Fibroblast of lung (primary cell): ENCODE data around the gene SERTAD2.

Source experiments
- EZH2 ChIP-seq: IDR thresholded peaks from 2 replicates; pipeline ENCODE4 v1.5.1; 2012; ENCODE audit warnings: low read length, control low read depth, mild to moderate bottlenecking; ENCODE audit errors: missing control alignments
- TF ChIP-seq, protein P1 (sequence below), 2 donors: IDR thresholded peaks in 1 of 2; conservative IDR thresholded peaks in 1 of 2; 1 replicate in 1 of 2; 2 replicates in 1 of 2; pipeline ENCODE4 v1.5.1; 2011 to 2012; ENCODE audit warnings: low read length in 2 of 2, control low read depth in 1 of 2, inconsistent platforms in 1 of 2, low read depth in 1 of 2, mild to moderate bottlenecking in 1 of 2

DNA sequence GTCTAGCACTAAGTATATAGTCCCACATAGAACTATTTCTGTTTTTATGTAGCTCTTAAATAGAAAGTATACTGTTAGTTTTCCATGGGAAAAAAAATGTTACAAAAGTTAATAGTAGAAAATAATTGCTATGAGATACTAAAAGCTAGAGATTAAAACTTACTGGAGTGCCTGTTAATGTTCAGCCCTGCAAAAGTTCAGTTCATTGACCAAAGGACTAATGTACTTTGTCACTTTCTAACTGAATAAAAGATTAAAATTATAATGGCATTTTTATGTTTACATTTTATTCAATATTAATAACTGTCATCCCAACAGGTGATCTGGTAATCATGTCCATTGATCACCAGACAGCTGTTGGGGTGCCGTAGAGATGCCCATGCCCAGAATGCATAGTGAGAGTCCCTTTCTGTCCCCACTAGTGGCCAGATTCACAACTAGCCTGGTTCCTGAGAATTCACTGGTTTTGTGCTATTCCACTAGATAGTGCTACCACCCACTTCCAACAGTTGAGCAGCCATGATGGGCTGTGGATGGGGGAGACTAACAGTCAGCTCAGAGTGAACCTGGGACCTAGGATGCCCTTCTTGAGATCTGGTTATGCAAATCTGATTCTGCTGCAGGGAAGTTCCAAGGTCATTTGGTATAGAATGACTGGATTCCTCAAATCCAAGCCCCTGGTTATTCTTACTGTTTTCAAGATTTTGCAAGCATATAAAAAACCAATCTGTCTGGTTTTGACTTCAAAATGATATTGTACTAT, 71.8 kb downstream of the SERTAD2 start:
- TF ChIP-seq, protein P1, sequence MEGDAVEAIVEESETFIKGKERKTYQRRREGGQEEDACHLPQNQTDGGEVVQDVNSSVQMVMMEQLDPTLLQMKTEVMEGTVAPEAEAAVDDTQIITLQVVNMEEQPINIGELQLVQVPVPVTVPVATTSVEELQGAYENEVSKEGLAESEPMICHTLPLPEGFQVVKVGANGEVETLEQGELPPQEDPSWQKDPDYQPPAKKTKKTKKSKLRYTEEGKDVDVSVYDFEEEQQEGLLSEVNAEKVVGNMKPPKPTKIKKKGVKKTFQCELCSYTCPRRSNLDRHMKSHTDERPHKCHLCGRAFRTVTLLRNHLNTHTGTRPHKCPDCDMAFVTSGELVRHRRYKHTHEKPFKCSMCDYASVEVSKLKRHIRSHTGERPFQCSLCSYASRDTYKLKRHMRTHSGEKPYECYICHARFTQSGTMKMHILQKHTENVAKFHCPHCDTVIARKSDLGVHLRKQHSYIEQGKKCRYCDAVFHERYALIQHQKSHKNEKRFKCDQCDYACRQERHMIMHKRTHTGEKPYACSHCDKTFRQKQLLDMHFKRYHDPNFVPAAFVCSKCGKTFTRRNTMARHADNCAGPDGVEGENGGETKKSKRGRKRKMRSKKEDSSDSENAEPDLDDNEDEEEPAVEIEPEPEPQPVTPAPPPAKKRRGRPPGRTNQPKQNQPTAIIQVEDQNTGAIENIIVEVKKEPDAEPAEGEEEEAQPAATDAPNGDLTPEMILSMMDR (conservative IDR thresholded peaks at IDR 0.05 in 1 of 2, IDR thresholded peaks at IDR 0.05 in 1 of 2; ENCODE audit: low read depth in 1 of 2, low read length in 2 of 2): no peak
- no peak for TF ChIP-seq EZH2
